K562 (cell line): Measurements from ENCODE around the gene ELP1. TPM values are rescaled to one million over a fixed set of nuclear protein-coding genes. Genes with fewer than 3 reads are reported as not detected.

ENCODE experiments used
- ATAC-seq: fragments of 200-7000 bp; cut with Tn5 transposase; 3 replicates; pipeline ENCODE4 v1.9.1; 2020; ENCODE audit warnings: moderate library complexity
- BruUV-seq: library from RNA; stranded (reverse); fragments of 400-500 nt; replicated peaks from 2 replicates; lab custom pipeline; 2021; lab: Mats Ljungman, UMichigan
- CTCF ChIA-PET: fragments of 300-600 bp; formaldehyde crosslinking; extraction: SDS; loops from one replicate; lab custom pipeline; 2021; ENCODE audit warnings: low intra/inter-chr PET ratio; lab: Yijun Ruan, JAX
- POLR2A ChIA-PET: fragments of 300-600, 350-650 bp; sonication (Branson Sonifier 250); formaldehyde crosslinking; extraction: SDS; loops from one replicate; lab custom pipeline; 2021; ENCODE audit warnings: antibody characterized with exemption, inconsistent platforms; lab: Yijun Ruan, JAX
- DNase-seq, 4 experiments: peaks; one replicate each; pipeline versions ENCODE4 v3.0.0 to v3.0.0-alpha.2; 2011 to 2018; ENCODE audit warnings: low spot score in 3 of 4, mixed read lengths in 3 of 4; ENCODE audit errors: extremely low read depth in 1 of 4
- FAIRE-seq: peaks from 2 replicates; lab custom pipeline; 2011; peaks lifted over from hg19 to GRCh38; lab: Jason Lieb, UNC
- H2AFZ ChIP-seq: 2 replicates; pipeline ENCODE4 v1.6.0; 2011; ENCODE audit warnings: low read depth, low read length, control low read depth, inconsistent platforms
- H3K27ac ChIP-seq: fragments of 200-600 bp; 3 replicates; pipeline ENCODE4 v1.8.0; 2011; ENCODE audit warnings: low read depth, mild to moderate bottlenecking, control low read depth, inconsistent platforms, low read length, moderate library complexity, mixed read lengths; ENCODE audit errors: extremely low read depth
- H3K27me3 ChIP-seq, 2 experiments: fragments of 300-600 bp in 1 of 2; 2 replicates in 1 of 2; 3 replicates in 1 of 2; pipeline versions ENCODE4 v1.6.0 to v1.8.0; 2011; ENCODE audit warnings: inconsistent platforms in 2 of 2, low read length in 2 of 2, mild to moderate bottlenecking in 1 of 2, mixed read lengths in 1 of 2, moderate library complexity in 1 of 2; ENCODE audit not compliant: control insufficient read depth in 2 of 2, insufficient read depth in 2 of 2
- H3K36me3 ChIP-seq: fragments of 300-600 bp; 3 replicates; pipeline ENCODE4 v1.8.0; 2011; ENCODE audit warnings: mild to moderate bottlenecking, low read length, inconsistent platforms; ENCODE audit not compliant: control insufficient read depth, insufficient read depth
- H3K4me1 ChIP-seq, 2 experiments: fragments of 200-600 bp in 1 of 2; replicated peaks in 1 of 2; 2 replicates in 1 of 2; 3 replicates in 1 of 2; pipeline versions ENCODE4 v1.5.1 to v1.8.0; 2011; ENCODE audit warnings: inconsistent platforms in 2 of 2, low read length in 2 of 2, mild to moderate bottlenecking in 1 of 2, mixed read lengths in 1 of 2, moderate library complexity in 1 of 2; ENCODE audit not compliant: control insufficient read depth in 2 of 2, insufficient read depth in 2 of 2
- H3K4me2 ChIP-seq: 2 replicates; pipeline ENCODE4 v1.6.1; 2011; ENCODE audit warnings: low read length, control low read depth, inconsistent platforms, mixed read lengths; ENCODE audit not compliant: insufficient read depth
- H3K4me3 ChIP-seq: fragments of 200-600 bp; sonication (generic), shearing (Covaris generic); 2 replicates; pipeline ENCODE4 v1.5.1; 2016; ENCODE audit warnings: control low read depth, inconsistent platforms
- H3K79me2 ChIP-seq: fragments of 200-600 bp; 3 replicates; pipeline ENCODE4 v1.8.0; 2011; ENCODE audit warnings: low read length, inconsistent platforms; ENCODE audit not compliant: control insufficient read depth, insufficient read depth
- H3K9ac ChIP-seq, 2 experiments: 2 replicates each; pipeline versions ENCODE4 v1.6.0 to v1.6.1; 2011; ENCODE audit warnings: low read depth in 2 of 2, low read length in 2 of 2, control low read depth in 1 of 2, inconsistent platforms in 1 of 2, mild to moderate bottlenecking in 1 of 2, mixed read lengths in 1 of 2; ENCODE audit not compliant: insufficient read depth in 1 of 2
- H3K9me1 ChIP-seq: one replicate; pipeline ENCODE4 v1.6.0; 2011; ENCODE audit warnings: inconsistent platforms, mild to moderate bottlenecking, low read length, moderate library complexity; ENCODE audit not compliant: control insufficient read depth, insufficient read depth
- H3K9me3 ChIP-seq: replicated peaks from 2 replicates; pipeline ENCODE4 v1.5.1; 2011; ENCODE audit warnings: low read depth, low read length, inconsistent platforms; ENCODE audit not compliant: control insufficient read depth, insufficient read depth
- H4K20me1 ChIP-seq: replicated peaks from 2 replicates; pipeline ENCODE4 v1.6.1; 2011; ENCODE audit warnings: low read length, inconsistent platforms, mixed read lengths; ENCODE audit not compliant: control insufficient read depth, insufficient read depth
- ETV5 ChIP-seq: sonication (generic); formaldehyde crosslinking; IDR thresholded peaks from 2 replicates; pipeline ENCODE4 v1.4.0; 2020; ENCODE audit warnings: low read depth, mild to moderate bottlenecking, missing genetic modification reagents
- FOXJ3 ChIP-seq: sonication (generic); formaldehyde crosslinking; IDR thresholded peaks from 2 replicates; pipeline ENCODE4 v1.4.0; 2020; ENCODE audit warnings: mild to moderate bottlenecking, missing genetic modification reagents
- HBP1 ChIP-seq: fragments of 450-650 bp; formaldehyde crosslinking; IDR thresholded peaks from 2 replicates; pipeline ENCODE4 v1.4.0; 2022; ENCODE audit warnings: missing genetic modification characterization
- HNRNPUL1 ChIP-seq: fragments of 200-400 bp; formaldehyde crosslinking; IDR thresholded peaks from 2 replicates; pipeline ENCODE4 v1.6.1; 2017; ENCODE audit warnings: low read length
- IFI16 ChIP-seq: fragments of 250-450 bp; sonication (Bioruptor Pico); IDR thresholded peaks from 2 replicates; pipeline ENCODE4 v2.1.2; 2022; ENCODE audit warnings: mild to moderate bottlenecking, inconsistent platforms
- KDM5B ChIP-seq: fragments of 200-600 bp; sonication (generic); IDR thresholded peaks from 2 replicates; pipeline ENCODE4 v1.6.1; 2012; ENCODE audit warnings: low read depth, mild to moderate bottlenecking, moderate library complexity, low read length, control low read depth, inconsistent platforms; ENCODE audit not compliant: insufficient replicate concordance
- MBD2 ChIP-seq: sonication (generic); IDR thresholded peaks from 2 replicates; pipeline ENCODE4 v1.6.1; 2016; ENCODE audit warnings: low read depth, borderline replicate concordance
- SMARCB1 ChIP-seq: IDR thresholded peaks from 2 replicates; pipeline ENCODE4 v1.6.1; 2011; ENCODE audit warnings: improper control_type of control experiment, low read depth; ENCODE audit not compliant: insufficient read length
- SRSF7 ChIP-seq: fragments of 200-400 bp; formaldehyde crosslinking; optimal IDR thresholded peaks from 2 replicates; pipeline ENCODE3; 2017; ENCODE audit warnings: mild to moderate bottlenecking, low read depth, low read length
- TOE1 ChIP-seq, 2 experiments: fragments of 450-650 bp in 1 of 2; sonication (generic) in 1 of 2; formaldehyde crosslinking in 1 of 2; IDR thresholded peaks; 2 replicates each; pipeline versions ENCODE4 v1.7.1 to v1.8.0; 2016 to 2022; ENCODE audit warnings: borderline replicate concordance in 2 of 2, mild to moderate bottlenecking in 2 of 2, antibody characterized with exemption in 1 of 2, inconsistent platforms in 1 of 2, low read depth in 1 of 2, missing genetic modification reagents in 1 of 2, moderate library complexity in 1 of 2
- ZFPM2 ChIP-seq: fragments of 250-450 bp; sonication (Bioruptor Pico); IDR thresholded peaks from 2 replicates; pipeline ENCODE4 v1.5.1; 2022; ENCODE audit warnings: mild to moderate bottlenecking
- ZNF140 ChIP-seq: fragments of 250-450 bp; sonication (Bioruptor Pico); IDR thresholded peaks from 2 replicates; pipeline ENCODE4 v1.8.0; 2021; ENCODE audit warnings: moderate library complexity, mild to moderate bottlenecking, inconsistent platforms
- ZNF407 ChIP-seq: fragments of 450-650 bp; IDR thresholded peaks from 2 replicates; pipeline ENCODE4 v1.6.1; 2016; ENCODE audit warnings: low read depth
- ZNF57 ChIP-seq: fragments of 450-650 bp; formaldehyde crosslinking; IDR thresholded peaks from 2 replicates; pipeline ENCODE4 v1.4.0; 2020; ENCODE audit warnings: mild to moderate bottlenecking, moderate library complexity
- WGBS: fragments of 100-300 bp; shearing (Covaris generic); methylation state at CpG from one replicate; pipeline ENCODE4 v1.1.6; 2016; ENCODE audit warnings: low coverage, mixed read lengths; ENCODE audit not compliant: insufficient coverage; ENCODE audit errors: missing lambda C conversion rate; 5-methylcytosine and 5-hydroxymethylcytosine counted together
- in situ Hi-C: fragments of 300-500 bp; cut with MboI; formaldehyde crosslinking; loops from 4 replicates; pipeline ENCODE4 v1.15.0; 2018; ENCODE audit warnings: inconsistent platforms, mixed read lengths
- intact Hi-C: fragments of 100-400 bp; cut with micrococcal nuclease; formaldehyde crosslinking; loops from 2 replicates; pipeline ENCODE4 v1.14.2; 2022
- polyA plus RNA-seq, 8 experiments: library from polyadenylated mRNA; depleted of rRNA in 4 of 8; stranded (reverse) in 5 of 8; unstranded in 3 of 8; fragments of >200 nt; fragmentation: Nextera tagmentation in 2 of 8; fragmentation: Illumina TruSeq in 1 of 8; extraction: Ambion mirVana in 2 of 8; extraction: Trizol in 1 of 8; gene quantifications; 2 replicates each; pipeline versions ENCODE4 v1.2.1 to v1.2.3, GENCODE V29; 2011 to 2014; ENCODE audit warnings: inconsistent platforms in 1 of 8, missing spikeins in 1 of 8
- total RNA-seq, 7 experiments: library from RNA; depleted of rRNA in 6 of 7; stranded (reverse); fragments of >200 nt in 6 of 7; fragmentation: Illumina TruSeq in 2 of 7; extraction: Trizol in 2 of 7; gene quantifications; 2 replicates each; pipeline versions ENCODE4 v1.2.1 to v1.2.3, GENCODE V29; 2011 to 2021; ENCODE audit warnings: low replicate concordance in 1 of 7

ELP1 gene
- total and polyA plus RNA-seq, 9 of the 15 experiments (the other 6 are each of a cell fraction or from before 2014, with no cell fraction given), result 17.0 to 48.6 (median 39.7) TPM

- Histone ChIP-seq H3K4me3 (no peak overlapping the region), H3K4me2 (no peak overlapping the region), H3K4me1 (no peaks in the 10 kb centered on the region), H3K9ac (no peak overlapping the region), H3K27ac (no peak overlapping the region), H3K36me3 (peaks cover 86% of the 10 kb centered on the region), H2AFZ (no peak overlapping the region), H3K9me1 (no peaks in the 10 kb centered on the region), H4K20me1 (no peaks in the 10 kb centered on the region), H3K9me3 (no peaks in the 10 kb centered on the region), H3K79me2 (no peaks in the 10 kb centered on the region), H3K27me3 (no peaks in the 10 kb centered on the region)
- DNase-seq (no peak), ATAC-seq (no peak), FAIRE-seq (no peak)
- ChIA-PET POLR2A (interaction anchor here (0.6 to 0.9 kb wide), 2 partner anchors 26 to 91 kb away, joined by 3 to 4 read pairs; no protein-coding TSS in a partner anchor), CTCF (no interaction called here)
- whole genome bisulfite sequencing, result 95% methylated on average over 1 of the region's 1 CpG
- intact Hi-C loops, result no loop called here
- in situ Hi-C loops, result no loop called here
- BruUV-seq, result no TSS peak
- no peak for TF ChIP-seq ZNF57
- no peak for TF ChIP-seq HNRNPUL1
- TF ChIP-seq SRSF7, result no peak
- no peak for TF ChIP-seq TOE1 (IDR thresholded peaks at IDR 0.05; ENCODE audit: borderline replicate concordance)
- TF ChIP-seq TOE1 (CRISPR knock-in tag; IDR thresholded peaks at IDR 0.05; ENCODE audit: borderline replicate concordance, low read depth), result no peak
- no peak for TF ChIP-seq FOXJ3
- TF ChIP-seq ZNF140 (CRISPR knock-in tag), result no peak
- TF ChIP-seq MBD2, result no peak
- TF ChIP-seq ZNF407, result no peak
- TF ChIP-seq SMARCB1, result no peak
- no peak for TF ChIP-seq IFI16 (CRISPR knock-in tag)
- no peak for TF ChIP-seq ETV5 (CRISPR knock-in tag)
- no peak for TF ChIP-seq ZFPM2 (CRISPR knock-in tag)
- TF ChIP-seq HBP1 (CRISPR knock-in tag), result no peak
- no peak for TF ChIP-seq KDM5B
These were observed 12.7 kb downstream of the ELP1 start for GRCh38 chr9:108921200-108921599.
